K562 (cell line): Measurements from ENCODE around the gene HTR4. TPM values are rescaled to one million over a fixed set of nuclear protein-coding genes. Genes with fewer than 3 reads are reported as not detected.
A peak's percentile ranks its signal among the peaks of the same experiment; 100 is the strongest.

ENCODE experiments used
- ATF1 ChIP-seq, 2 experiments: fragments of 450-650 bp in 1 of 2; IDR thresholded peaks; 2 replicates each; pipeline ENCODE4 v1.6.1; 2016; ENCODE audit warnings: missing compliant biosample characterization in 1 of 2, missing genetic modification characterization in 1 of 2
- DDX20 ChIP-seq: fragments of 450-650 bp; IDR thresholded peaks from 2 replicates; pipeline ENCODE4 v1.6.1; 2016; ENCODE audit warnings: missing genetic modification characterization, low read depth, mild to moderate bottlenecking, missing compliant biosample characterization, moderate library complexity
- ILF3 ChIP-seq: fragments of 450-650 bp; IDR thresholded peaks from 2 replicates; pipeline ENCODE4 v1.6.1; 2018; ENCODE audit warnings: antibody characterized with exemption, mild to moderate bottlenecking, moderate library complexity, borderline replicate concordance
- NR1H2 ChIP-seq: sonication (generic); formaldehyde crosslinking; IDR thresholded peaks from 2 replicates; pipeline ENCODE4 v1.4.0; 2020; ENCODE audit warnings: mild to moderate bottlenecking, missing genetic modification reagents
- RUNX1 ChIP-seq: sonication (generic); IDR thresholded peaks from 2 replicates; pipeline ENCODE4 v1.6.1; 2016; ENCODE audit warnings: antibody characterized with exemption, low read depth
- SP1 ChIP-seq: sonication (generic); formaldehyde crosslinking; IDR thresholded peaks from 2 replicates; pipeline ENCODE4 v1.8.1; 2022; ENCODE audit warnings: mild to moderate bottlenecking, missing genetic modification reagents
- ZNF764 ChIP-seq: fragments of 250-450 bp; sonication (Bioruptor Pico); IDR thresholded peaks from 2 replicates; pipeline ENCODE4 v1.4.0; 2020; ENCODE audit warnings: low read depth, mild to moderate bottlenecking, moderate library complexity
- polyA plus RNA-seq, 8 experiments: library from polyadenylated mRNA; depleted of rRNA in 4 of 8; stranded (reverse) in 5 of 8; unstranded in 3 of 8; fragments of >200 nt; fragmentation: Nextera tagmentation in 2 of 8; fragmentation: Illumina TruSeq in 1 of 8; extraction: Ambion mirVana in 2 of 8; extraction: Trizol in 1 of 8; gene quantifications; 2 replicates each; pipeline versions ENCODE4 v1.2.1 to v1.2.3, GENCODE V29; 2011 to 2014; ENCODE audit warnings: inconsistent platforms in 1 of 8, missing spikeins in 1 of 8
- total RNA-seq, 7 experiments: library from RNA; depleted of rRNA in 6 of 7; stranded (reverse); fragments of >200 nt in 6 of 7; fragmentation: Illumina TruSeq in 2 of 7; extraction: Trizol in 2 of 7; gene quantifications; 2 replicates each; pipeline versions ENCODE4 v1.2.1 to v1.2.3, GENCODE V29; 2011 to 2021; ENCODE audit warnings: low replicate concordance in 1 of 7
- TF ChIP-seq, protein P1 (sequence below): fragments of 450-650 bp; IDR thresholded peaks from 2 replicates; pipeline ENCODE4 v1.6.1; 2016; ENCODE audit warnings: mild to moderate bottlenecking, moderate library complexity
- TF ChIP-seq, protein P2 (sequence below): fragments of 150-350 bp; IDR thresholded peaks from 2 replicates; pipeline ENCODE4 v1.6.1; 2014; ENCODE audit warnings: low read depth, mild to moderate bottlenecking, low read length, borderline replicate concordance
- TF ChIP-seq, protein P3 (sequence below): IDR thresholded peaks from 2 replicates; pipeline ENCODE4 v1.6.1; 2014; ENCODE audit warnings: antibody characterized with exemption

HTR4 gene
- total and polyA plus RNA-seq, 9 of the 15 experiments (the other 6 are each of a cell fraction or from before 2014, with no cell fraction given): 0.13 TPM; not detected in 8

DNA sequence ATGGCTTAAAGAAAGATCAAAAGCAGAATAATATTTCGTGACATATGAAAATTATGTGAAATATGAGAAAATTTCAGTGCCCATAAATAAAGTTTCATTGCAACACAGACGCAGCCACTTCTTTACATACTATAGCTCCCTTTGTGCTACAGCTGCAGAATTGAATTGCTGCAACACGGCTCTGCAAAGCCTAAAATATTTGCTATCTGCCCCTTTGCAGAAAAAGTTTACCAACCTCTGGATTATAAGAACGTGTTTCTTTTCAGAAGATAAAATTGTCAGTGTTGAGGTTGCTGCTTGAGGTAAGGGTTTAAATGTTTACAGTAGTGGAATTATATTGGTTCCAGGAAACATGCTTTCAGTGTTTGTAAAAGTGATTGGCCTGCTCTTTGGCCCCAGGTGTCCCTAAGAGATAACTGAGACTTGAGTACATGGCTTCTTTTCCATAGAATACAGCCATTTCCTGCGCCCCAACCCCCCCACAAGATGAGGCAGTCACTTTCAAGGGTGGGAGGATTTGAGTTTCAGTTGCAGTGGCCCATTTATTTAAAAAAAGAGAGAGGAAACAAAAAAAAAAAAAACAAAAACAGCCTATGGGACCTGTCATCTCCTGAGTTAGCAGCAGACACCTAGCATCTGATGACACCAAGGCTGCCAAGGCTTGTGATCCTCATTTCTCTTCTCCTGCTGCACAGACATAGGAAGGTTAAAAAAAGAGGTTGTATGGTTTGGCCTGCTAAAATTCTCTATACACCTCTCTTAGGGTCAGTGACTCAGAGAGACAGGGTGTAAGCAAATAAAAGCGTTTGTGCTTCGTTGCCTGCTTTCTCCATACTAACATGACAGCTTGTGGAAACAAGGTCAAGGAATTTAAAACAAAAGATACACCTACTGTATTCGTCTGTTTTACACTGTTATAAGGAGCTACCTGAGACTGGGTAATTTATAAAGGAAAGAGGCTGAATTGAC is 28.0 kb upstream of the HTR4 start (continued):
- TF ChIP-seq, protein P1, sequence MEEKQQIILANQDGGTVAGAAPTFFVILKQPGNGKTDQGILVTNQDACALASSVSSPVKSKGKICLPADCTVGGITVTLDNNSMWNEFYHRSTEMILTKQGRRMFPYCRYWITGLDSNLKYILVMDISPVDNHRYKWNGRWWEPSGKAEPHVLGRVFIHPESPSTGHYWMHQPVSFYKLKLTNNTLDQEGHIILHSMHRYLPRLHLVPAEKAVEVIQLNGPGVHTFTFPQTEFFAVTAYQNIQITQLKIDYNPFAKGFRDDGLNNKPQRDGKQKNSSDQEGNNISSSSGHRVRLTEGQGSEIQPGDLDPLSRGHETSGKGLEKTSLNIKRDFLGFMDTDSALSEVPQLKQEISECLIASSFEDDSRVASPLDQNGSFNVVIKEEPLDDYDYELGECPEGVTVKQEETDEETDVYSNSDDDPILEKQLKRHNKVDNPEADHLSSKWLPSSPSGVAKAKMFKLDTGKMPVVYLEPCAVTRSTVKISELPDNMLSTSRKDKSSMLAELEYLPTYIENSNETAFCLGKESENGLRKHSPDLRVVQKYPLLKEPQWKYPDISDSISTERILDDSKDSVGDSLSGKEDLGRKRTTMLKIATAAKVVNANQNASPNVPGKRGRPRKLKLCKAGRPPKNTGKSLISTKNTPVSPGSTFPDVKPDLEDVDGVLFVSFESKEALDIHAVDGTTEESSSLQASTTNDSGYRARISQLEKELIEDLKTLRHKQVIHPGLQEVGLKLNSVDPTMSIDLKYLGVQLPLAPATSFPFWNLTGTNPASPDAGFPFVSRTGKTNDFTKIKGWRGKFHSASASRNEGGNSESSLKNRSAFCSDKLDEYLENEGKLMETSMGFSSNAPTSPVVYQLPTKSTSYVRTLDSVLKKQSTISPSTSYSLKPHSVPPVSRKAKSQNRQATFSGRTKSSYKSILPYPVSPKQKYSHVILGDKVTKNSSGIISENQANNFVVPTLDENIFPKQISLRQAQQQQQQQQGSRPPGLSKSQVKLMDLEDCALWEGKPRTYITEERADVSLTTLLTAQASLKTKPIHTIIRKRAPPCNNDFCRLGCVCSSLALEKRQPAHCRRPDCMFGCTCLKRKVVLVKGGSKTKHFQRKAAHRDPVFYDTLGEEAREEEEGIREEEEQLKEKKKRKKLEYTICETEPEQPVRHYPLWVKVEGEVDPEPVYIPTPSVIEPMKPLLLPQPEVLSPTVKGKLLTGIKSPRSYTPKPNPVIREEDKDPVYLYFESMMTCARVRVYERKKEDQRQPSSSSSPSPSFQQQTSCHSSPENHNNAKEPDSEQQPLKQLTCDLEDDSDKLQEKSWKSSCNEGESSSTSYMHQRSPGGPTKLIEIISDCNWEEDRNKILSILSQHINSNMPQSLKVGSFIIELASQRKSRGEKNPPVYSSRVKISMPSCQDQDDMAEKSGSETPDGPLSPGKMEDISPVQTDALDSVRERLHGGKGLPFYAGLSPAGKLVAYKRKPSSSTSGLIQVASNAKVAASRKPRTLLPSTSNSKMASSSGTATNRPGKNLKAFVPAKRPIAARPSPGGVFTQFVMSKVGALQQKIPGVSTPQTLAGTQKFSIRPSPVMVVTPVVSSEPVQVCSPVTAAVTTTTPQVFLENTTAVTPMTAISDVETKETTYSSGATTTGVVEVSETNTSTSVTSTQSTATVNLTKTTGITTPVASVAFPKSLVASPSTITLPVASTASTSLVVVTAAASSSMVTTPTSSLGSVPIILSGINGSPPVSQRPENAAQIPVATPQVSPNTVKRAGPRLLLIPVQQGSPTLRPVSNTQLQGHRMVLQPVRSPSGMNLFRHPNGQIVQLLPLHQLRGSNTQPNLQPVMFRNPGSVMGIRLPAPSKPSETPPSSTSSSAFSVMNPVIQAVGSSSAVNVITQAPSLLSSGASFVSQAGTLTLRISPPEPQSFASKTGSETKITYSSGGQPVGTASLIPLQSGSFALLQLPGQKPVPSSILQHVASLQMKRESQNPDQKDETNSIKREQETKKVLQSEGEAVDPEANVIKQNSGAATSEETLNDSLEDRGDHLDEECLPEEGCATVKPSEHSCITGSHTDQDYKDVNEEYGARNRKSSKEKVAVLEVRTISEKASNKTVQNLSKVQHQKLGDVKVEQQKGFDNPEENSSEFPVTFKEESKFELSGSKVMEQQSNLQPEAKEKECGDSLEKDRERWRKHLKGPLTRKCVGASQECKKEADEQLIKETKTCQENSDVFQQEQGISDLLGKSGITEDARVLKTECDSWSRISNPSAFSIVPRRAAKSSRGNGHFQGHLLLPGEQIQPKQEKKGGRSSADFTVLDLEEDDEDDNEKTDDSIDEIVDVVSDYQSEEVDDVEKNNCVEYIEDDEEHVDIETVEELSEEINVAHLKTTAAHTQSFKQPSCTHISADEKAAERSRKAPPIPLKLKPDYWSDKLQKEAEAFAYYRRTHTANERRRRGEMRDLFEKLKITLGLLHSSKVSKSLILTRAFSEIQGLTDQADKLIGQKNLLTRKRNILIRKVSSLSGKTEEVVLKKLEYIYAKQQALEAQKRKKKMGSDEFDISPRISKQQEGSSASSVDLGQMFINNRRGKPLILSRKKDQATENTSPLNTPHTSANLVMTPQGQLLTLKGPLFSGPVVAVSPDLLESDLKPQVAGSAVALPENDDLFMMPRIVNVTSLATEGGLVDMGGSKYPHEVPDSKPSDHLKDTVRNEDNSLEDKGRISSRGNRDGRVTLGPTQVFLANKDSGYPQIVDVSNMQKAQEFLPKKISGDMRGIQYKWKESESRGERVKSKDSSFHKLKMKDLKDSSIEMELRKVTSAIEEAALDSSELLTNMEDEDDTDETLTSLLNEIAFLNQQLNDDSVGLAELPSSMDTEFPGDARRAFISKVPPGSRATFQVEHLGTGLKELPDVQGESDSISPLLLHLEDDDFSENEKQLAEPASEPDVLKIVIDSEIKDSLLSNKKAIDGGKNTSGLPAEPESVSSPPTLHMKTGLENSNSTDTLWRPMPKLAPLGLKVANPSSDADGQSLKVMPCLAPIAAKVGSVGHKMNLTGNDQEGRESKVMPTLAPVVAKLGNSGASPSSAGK: no peak
- TF ChIP-seq, protein P2, sequence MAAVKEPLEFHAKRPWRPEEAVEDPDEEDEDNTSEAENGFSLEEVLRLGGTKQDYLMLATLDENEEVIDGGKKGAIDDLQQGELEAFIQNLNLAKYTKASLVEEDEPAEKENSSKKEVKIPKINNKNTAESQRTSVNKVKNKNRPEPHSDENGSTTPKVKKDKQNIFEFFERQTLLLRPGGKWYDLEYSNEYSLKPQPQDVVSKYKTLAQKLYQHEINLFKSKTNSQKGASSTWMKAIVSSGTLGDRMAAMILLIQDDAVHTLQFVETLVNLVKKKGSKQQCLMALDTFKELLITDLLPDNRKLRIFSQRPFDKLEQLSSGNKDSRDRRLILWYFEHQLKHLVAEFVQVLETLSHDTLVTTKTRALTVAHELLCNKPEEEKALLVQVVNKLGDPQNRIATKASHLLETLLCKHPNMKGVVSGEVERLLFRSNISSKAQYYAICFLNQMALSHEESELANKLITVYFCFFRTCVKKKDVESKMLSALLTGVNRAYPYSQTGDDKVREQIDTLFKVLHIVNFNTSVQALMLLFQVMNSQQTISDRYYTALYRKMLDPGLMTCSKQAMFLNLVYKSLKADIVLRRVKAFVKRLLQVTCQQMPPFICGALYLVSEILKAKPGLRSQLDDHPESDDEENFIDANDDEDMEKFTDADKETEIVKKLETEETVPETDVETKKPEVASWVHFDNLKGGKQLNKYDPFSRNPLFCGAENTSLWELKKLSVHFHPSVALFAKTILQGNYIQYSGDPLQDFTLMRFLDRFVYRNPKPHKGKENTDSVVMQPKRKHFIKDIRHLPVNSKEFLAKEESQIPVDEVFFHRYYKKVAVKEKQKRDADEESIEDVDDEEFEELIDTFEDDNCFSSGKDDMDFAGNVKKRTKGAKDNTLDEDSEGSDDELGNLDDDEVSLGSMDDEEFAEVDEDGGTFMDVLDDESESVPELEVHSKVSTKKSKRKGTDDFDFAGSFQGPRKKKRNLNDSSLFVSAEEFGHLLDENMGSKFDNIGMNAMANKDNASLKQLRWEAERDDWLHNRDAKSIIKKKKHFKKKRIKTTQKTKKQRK: no peak
- TF ChIP-seq DDX20: no peak
- no peak for TF ChIP-seq SP1
- no peak for TF ChIP-seq ATF1 (CRISPR knock-in tag; IDR thresholded peaks at IDR 0.05)
- peak; percentile 66 for TF ChIP-seq ATF1 (tag; IDR thresholded peaks at IDR 0.05)
- TF ChIP-seq NR1H2 (CRISPR knock-in tag): no peak
- no peak for TF ChIP-seq RUNX1
- TF ChIP-seq, protein P3, sequence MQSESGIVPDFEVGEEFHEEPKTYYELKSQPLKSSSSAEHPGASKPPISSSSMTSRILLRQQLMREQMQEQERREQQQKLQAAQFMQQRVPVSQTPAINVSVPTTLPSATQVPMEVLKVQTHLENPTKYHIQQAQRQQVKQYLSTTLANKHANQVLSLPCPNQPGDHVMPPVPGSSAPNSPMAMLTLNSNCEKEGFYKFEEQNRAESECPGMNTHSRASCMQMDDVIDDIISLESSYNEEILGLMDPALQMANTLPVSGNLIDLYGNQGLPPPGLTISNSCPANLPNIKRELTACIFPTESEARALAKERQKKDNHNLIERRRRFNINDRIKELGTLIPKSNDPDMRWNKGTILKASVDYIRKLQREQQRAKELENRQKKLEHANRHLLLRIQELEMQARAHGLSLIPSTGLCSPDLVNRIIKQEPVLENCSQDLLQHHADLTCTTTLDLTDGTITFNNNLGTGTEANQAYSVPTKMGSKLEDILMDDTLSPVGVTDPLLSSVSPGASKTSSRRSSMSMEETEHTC: no peak
- TF ChIP-seq ZNF764: no peak
- TF ChIP-seq ILF3: no peak
